HCEC 1CT (cell line): ENCODE data around the gene CASK.
"Not testable (repeated sequence)": the region's sequence is repeated elsewhere in the genome, so short reads cannot be mapped to it uniquely, and the experiment has no call there.

ENCODE experiments used
- DNase-seq: peaks from one replicate; pipeline ENCODE4 v3.0.0-alpha.2; 2017

Gene CASK

DNA sequence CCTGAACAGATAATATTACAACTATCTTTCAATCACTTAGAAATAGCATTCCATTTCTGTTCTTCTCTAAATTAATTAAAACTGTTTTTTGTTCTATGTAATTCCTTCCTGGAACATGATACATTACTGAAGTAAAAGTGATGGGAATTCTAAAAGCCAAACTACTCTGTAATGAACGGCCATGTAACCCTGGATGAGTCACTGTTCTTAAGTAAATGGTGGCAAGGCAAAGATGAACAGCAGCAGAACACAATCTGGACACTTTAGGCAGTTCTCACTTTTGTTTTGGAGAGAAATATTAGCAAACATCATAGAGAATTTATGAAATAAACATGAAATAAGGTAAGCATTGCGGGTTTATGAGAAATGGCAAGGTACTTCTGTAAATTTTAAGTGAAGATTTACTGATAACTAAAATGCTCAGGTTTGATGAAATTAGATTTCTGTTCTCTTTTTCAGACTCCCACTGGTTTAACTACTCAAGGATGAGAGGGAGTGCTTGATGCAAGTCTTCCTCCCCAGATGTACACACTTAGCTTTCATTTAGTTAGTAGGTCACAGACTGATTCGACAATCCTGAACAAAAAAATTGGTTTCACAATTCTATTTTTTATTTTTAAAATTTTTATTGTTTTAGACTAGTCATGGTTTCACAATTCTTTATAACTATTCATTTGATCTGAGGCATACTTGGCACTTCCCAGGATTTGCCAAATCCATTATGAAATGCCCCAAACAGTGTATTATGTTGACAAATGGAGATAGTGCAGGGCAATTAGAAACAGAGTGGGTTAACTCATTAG is 200.3 kb downstream of the CASK start:
- peak; percentile 22 for DNase-seq

DNA sequence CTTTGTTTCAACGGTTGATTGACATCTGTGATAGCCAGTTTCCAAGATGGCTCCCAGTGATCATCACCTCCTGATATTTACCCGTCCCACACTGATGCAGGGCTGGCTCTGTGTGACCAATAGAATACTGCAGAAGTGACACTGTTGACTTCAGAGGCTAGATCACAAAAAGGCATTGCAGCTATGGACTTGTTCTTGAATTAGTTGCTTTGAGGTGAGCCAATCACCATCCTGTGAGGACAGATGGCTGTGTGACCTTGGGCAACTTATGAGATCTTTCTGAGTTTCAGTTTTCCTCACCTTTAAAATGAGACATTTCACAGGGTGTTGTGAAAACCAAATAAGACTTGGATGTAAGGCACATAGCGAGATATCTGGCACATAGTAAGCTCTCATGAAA is 201.1 kb downstream of the CASK start:
- DNase-seq: no peak

- no peak for DNase-seq
These were observed 201.8 kb downstream of the CASK start for GRCh38 chrX:41721590-41721989.

DNA sequence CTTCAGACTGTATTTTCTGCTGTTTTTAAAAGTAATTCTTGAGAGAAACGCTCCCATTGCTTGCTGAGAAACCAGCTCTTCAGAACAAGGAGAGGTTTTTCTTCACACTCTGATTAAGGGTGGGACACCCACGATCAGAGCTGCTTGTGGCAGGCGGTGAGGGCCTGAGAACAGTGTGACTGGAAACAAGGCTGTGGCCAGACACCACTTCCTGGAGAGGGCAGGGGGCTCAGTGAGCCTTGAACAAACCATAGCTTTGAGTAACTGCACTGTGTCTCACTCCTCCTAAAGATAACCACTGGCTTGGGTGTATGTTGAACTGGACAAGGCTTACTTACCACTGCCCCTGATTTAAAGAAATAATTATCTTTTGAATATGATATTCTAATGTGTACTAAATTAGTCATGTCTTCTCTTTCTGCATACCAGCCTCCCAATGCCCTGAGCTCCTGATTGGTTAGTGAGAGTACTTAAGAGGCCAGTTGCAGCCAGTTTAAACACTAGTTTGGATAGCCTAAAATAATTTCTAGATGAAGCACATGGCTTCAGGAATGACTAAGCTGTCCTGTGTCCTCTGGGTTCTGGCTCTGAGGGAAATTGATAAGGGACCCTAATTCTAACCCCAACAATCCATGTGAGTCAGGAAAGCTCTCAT is 203.1 kb downstream of the CASK start:
- no peak for DNase-seq

DNA sequence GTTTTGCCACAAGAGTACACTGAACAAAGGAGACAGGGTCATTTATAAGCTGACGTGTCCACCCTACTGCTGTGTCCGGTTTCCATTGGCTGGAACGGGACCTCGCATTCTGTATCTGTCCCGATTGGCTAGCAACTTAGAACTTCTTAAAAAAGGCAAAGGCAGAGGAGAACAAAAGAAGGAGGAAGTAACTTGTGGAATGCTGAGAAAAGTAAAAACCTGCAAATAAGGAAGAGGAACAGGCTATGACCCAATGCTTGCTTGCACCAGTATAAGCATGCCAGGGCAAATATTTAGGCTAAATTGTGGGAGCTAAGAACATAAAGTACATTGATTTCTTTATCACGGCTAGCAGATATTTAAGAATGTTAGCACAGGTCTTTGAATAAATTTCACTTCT is 203.7 kb downstream of the CASK start:
- DNase-seq: not testable (repeated sequence)

- DNase-seq: no peak
These were observed 204.7 kb downstream of the CASK start for GRCh38 chrX:41718481-41719235.

GRCh38 chrX:41716767-41717473 is 206.4 kb downstream of the CASK start:
- no peak for DNase-seq

DNA sequence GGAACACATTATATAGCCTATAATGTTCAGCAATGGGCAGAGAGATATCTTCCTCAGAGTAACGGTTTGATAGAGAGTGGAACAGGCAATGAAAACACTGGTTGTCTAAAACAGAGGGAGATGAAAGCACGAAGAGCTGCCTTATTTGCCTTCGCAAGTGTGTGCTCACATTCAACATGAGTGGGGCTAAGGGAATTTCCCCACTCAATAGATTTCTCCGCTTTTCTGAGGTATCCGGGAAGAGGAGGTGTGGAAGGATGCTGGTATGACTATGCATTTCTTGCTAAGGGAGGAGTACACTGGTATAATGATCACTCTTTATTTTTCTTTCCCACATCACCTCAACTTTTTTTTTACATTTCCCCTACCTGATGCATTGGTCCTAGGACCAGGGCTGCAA is 207.1 kb downstream of the CASK start:
- DNase-seq: no peak

DNA sequence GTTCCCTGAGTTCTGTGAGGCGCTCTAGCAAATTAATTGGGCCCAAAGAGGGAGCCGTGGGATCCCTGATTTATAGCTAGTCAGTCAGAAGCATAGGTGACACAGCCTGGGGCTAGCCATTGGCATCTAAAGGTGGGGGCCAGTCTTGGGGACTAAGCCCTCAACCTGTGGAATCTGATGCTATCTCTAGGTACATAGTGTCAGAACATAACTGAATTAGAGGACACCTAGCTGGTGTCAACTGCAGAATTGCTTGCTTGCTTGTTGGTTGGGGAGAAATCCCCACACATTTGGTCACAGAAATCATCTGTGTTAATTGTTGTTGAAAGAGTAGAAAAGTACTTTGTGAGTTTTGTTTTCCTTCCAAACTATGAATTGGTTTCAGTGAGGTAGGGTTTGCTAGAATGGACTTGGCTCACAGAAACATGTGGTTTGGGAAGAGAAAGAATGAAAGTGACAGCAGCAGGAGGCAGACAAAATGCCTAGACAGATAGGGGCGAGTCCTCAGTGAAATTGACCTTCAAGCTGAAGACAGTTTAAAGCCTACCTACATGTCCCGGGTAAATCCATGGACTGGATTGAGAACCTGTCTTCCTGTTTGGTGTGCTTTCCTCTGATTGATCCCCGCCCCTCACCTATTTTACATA is 212.2 kb downstream of the CASK start:
- no peak for DNase-seq

GRCh38 chrX:41708486-41708885 is 214.9 kb downstream of the CASK start:
- no peak for DNase-seq

DNA sequence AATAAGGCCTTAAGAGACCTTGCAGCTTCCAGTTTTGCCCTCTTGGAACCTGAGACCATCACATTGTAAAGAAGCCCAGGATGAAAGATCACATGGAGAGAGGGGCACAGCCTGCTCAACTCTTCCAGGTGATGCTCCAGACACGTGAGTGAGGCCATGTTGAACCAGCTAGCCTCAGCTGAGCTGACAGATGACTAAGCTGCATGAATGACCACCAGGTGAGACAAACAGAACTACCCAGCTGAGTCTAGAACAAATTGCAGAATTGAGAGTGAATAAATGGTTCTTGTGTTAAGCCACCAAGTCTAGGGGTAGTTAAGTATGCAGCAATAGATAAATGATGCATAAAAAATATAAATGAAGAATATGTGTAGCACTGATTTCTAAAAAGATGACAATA is 216.1 kb downstream of the CASK start:
- DNase-seq: no peak

GRCh38 chrX:41705680-41706374 is 217.5 kb downstream of the CASK start:
- DNase-seq: no peak

- DNase-seq: no peak
These were observed 218.3 kb downstream of the CASK start for GRCh38 chrX:41705042-41705441.

DNA sequence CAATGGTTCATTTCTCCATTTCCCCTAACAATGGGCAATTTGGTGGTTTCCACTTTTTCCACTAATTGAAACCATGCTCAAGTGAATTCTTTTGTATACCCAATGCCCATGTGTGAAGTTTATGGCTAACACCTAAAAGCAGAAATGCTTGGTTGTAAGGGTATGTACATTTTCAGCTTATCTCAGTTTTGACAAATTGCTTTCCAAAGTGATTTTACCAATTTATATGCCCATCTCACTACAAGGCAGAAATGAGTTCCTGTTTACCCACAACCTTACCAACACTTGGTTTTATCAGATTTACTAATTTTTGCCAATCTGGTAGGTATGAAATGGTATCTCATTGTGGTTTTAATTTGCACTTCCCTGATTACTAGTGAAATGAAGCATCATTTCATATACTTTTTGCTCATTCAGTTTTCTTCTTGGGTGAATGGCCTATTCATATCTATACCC is 219.8 kb downstream of the CASK start:
- no peak for DNase-seq

DNA sequence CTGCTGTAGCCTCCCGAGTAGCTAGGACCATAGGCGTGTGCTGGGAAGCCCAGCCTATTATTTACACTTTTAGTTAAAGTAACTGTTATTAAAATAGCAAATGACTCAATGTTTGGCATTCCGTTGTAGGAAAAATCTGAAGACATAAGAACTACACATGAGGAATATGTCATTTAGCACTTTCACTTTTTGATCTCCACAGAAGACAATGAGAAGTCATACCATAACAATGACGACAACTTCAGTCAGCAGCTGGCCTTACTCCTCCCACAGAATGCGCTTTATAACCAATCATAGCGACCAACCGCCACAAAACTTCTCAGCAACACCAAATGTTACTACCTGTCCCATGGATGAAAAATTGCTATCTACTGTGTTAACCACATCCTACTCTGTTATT is 227.9 kb downstream of the CASK start:
- DNase-seq: no peak

- DNase-seq: no peak
These were observed 230.3 kb downstream of the CASK start for GRCh38 chrX:41693024-41693423.

DNA sequence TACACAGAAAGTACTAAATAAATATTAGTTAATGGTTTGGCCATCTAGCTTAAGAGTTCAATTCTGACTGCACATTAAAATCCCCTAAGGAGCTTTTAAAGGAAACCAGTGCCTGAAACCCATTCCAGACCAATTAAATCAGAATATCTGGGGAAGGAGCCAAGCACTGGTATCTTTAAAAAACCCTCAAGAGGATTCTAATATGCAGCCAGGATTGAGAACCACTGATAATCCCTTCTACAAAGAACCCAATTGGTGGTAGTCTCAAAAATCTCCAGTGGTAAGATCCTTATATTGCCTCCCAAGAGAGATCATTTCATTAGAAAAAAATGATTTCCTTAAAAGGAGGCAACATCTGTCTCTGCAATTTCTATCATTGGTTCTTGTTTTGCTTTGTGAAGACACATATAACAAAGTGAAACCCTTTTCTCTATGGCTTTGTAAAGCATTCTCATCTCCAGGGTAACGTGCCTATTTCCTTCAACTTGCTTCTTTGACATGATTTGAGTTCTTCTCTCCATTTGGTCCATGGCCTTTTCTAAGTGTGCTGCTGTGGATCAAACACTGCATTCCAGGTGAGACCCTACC is 231.1 kb downstream of the CASK start:
- no peak for DNase-seq

GRCh38 chrX:41689711-41690110 is 233.6 kb downstream of the CASK start:
- no peak for DNase-seq

GRCh38 chrX:41688835-41689234 is 234.5 kb downstream of the CASK start, which contains the start of gene GPR34:
TSS of gene GPR34 (plus strand) at chrX:41688973. CDS start at chrX:41695634, 6,661 bp downstream.
- DNase-seq: no peak

DNA sequence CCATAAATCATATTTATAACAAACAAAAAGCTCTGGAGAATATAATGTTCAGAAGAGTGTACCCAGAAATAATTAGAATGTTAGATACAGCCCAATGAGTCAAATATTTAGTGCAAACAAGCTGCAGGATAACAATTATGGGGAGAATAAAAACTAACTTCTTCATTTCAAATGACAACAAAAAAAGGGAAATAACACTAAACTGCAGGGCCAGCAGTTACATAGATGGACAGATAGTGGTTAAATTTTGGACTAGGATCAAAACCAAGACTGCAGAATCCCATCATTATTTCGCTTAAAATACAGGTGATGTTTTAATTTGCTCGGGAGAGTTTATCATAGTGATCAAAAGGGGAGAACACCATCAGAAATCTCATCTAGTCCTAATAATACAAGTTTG is 235.2 kb downstream of the CASK start:
- DNase-seq: no peak

DNA sequence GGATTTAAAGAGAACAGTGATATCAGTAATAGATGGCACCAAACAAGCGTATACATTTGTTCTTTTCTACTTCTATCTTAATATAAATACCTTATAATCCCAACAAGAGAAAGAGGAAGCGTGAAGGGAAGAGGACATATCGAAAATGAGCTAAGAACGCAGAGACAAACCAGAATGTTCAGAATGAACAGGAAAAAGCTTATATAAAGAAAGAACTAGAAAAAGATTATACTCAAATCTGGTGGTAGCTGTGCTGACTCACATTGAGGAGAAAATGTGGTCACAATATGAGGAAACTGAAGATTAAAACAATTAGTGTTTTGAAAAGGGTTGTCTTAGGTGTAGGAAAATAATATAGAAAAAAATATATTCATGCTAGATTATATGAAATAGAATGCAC is 236.6 kb downstream of the CASK start:
- DNase-seq: no peak
